Medulla oblongata (tissue), 1 donor: ENCODE data around the gene OR2M3.
"Not testable (repeated sequence)": the region's sequence is repeated elsewhere in the genome, so short reads cannot be mapped to it uniquely, and the experiment has no call there.

Experiments used
- DNase-seq: peaks from one replicate; pipeline ENCODE4 v3.0.0-alpha.2; 2015; ENCODE audit errors: extremely low spot score

Gene OR2M3, protein sequence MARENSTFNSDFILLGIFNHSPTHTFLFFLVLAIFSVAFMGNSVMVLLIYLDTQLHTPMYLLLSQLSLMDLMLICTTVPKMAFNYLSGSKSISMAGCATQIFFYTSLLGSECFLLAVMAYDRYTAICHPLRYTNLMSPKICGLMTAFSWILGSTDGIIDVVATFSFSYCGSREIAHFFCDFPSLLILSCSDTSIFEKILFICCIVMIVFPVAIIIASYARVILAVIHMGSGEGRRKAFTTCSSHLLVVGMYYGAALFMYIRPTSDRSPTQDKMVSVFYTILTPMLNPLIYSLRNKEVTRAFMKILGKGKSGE

DNA sequence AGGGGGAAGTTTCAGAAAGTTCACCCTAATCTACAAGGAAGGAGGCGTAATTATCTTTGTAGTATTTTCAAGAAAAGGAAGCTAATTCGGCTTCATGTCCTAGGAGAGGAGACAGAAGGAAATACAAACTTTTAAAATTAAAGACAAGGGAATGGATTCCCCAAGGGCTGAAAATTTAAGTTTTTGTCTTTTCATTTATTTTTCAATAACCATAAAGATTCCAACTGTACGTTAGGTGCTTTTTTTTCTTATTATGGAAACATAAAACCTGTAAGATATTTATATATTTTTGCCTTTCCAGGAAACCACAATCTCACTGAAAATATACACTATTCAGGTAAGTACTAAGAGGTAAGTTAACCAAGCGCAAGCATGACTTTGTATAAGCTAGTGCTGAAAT is at the start of gene OR2M3:
Gene OR2M3 (plus strand): TSS at position 301 of the 400 bp plus-strand sequence. CDS start 5,803 bp downstream, outside the sequence.
- DNase-seq, result no peak

DNA sequence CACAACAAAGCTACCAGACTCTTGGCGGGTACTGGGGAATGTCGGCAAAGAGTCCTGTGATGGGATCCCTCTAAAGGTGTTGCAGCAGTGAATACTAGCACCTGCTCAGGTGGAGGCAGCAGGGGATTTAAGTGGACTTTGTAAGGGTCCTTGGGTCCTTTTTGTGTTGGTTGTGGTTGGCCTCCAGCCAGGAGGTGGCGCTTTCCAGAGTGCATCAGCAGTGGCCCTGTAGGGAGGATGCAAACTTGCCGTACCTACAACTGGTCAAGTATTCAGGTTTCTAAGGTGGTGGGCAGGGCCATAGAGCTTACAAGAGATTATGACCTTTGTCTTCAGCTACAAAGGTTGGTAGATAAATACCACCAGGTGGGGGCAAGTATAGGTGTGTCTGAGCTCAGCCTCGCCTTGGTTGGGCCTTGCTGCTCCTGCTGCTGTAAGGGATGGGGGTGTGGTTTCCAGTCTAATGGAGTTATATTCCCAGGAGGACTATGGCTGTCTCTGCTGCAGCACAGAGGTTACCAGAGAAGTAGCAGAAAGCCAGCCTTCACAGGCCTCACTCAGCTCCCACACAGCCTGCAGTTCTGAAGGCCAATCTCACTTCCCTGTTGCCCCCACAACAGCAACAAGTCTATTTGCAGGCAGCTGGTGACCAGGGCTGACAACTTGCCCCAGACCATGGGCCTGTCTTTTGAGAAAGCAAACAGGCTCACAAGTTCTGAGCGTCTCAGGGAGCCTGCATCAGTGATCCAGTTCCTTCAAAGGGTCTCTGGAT is 44.8 kb upstream of the OR2M3 start:
- no peak for DNase-seq

DNA sequence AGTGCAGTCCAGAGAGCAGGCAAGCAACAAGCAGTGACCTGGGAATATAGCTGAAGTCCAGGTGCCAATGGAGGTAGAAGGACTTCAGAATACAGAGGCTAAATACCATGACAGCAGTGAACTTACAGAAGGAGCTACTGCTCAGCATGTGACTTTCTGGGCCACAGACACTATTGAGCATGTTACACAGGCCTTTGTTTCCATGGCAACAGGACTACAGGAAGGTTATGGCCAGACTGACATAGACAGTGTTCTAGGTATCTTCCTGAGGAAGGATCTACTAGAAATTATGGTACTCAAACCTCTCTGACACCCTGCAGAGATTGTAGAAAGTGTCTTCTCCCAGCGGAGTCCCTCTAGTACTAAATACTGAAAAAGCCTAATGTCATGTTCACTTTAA is 41.1 kb upstream of the OR2M3 start:
- DNase-seq, result no peak

DNA sequence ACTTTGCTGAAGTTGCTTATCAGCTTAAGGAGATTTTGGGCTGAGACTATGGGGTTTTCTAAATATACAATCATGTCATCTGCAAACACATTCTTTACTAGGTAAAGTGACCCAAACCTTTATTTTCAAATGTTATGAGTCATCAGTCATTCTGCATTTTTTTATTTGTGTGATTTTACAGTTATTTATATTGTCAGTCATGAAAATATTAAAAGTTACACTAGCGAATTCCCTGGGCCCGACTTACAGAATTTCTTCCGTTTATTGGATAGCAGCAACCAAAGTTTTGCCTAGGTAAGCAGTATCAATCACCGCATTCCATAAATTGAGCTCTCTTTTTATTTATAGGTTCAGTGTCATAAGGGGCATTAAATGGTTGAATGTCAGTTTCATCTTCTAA is 38.3 kb upstream of the OR2M3 start:
- no peak for DNase-seq

DNA sequence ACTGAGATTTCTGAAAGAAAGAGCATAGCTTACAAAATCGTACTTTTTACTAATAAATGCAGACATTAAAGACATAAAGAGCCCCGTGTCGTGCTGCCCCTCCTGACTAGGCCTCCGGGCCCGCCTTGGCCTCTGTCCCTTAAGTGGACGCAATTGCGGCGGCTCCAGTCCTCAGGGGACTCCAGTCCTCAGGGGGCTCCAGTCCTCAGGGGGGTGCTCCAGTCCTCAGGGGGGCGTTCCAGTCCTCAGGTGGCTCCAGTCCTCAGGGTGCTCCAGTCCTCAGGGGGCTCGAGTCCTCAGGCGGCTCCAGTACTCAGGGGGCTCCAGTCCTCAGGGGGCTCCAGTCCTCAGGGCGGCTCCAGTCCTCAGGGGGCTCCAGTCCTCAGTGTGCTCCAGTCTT is 33.0 kb upstream of the OR2M3 start:
- DNase-seq, result no peak

DNA sequence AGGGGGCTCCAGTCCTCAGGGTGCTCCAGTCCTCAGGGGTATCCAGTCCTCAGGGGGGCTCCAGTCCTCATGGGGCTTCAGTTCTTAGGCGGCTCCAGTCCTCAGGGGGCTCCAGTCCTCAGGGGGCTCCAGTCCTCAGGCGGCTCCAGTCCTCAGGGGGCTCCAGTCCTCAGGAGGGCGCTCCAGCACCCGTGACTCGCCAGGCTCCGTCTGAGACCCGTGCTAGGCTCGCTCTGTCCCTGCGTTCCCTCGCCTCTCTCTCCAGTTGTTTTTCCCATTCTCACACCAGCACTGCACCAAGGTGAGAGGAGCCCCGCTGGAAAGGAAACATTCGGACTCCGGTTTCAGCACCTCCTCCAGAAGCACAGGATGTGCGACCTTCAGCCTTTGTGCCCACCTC is 31.9 kb upstream of the OR2M3 start:
- no peak for DNase-seq

DNA sequence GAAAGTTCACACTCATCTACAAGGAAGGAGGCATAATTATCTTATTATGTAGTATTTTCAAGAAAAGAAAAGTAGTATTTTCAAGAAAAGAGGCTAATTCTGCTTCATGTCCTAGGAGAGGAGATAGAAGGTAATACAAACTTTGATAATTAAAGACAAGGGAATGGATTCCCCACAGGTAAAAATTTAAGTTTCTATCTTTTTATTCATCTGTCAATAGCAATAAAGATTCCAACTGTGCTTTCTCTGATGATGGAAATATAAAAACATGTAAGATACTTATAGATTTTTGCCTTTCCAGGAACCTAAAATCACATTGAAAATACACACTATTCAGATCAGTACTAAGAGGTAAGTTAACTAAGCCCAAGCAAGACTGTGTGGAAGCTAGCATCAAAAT is 22.5 kb upstream of the OR2M3 start, which contains the start of gene OR2M2:
Gene OR2M2 (plus strand): TSS at position 301 of the 400 bp plus-strand sequence. CDS start 5,165 bp downstream, outside the sequence.
- DNase-seq, result no peak

DNA sequence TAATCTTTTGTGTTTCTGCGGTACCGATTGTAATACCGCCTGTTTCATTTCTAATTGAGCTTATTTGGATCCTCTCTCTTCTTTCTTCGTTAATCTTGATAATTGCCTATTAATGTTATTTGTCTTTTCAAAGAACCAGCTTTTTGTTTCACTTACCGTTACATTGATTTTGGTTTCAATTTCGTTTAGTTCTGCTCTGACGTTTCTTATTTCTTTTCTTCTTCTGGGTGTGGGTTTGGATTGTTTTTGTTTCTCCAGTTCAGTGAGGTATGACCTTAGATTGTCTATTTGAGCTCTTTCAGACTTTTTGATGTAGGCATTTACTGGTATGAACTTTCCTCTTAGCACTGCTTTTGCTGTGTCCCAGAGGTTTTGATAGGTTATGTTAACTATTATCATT is 13.1 kb upstream of the OR2M3 start:
- DNase-seq, result no peak

DNA sequence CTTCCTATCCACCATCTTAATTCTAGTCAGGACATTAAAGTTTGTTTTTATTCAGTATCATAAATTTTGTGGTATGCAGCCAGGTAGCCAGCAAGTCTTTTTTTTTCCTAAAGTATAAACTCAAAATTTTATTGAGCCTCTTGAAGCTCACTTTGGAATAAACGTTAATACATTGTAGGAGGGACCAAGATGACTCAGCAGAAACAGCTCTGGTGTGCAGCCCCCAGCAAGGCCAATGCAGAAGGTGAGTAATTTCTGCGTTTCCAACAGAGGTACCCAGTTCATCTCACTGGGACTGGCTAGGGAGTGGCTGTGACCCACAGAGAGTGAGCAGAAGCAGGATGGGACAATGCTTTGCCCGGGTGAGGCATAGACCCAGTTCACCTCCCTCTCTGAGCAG is 9.7 kb upstream of the OR2M3 start:
- no peak for DNase-seq

DNA sequence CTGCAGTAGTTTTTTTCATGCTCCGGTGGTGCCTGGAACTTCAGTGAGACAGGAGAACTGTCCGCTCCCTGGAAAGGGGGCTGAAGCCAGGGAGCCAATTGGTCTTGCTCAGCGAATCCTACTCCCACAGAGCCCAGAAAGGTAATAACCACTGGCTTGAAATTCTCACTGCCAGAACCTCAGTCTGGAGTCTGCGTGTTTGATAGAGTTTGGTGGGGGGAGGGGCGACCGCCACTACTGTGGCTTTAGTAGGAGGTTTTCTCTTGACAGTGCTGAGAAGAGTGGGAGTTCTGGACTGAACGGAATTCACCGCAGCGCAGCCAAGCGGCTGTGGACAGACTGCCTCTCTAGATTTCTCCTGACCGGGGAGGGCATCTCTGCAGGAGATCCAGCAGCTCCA is 8.0 kb upstream of the OR2M3 start:
- no peak for DNase-seq

DNA sequence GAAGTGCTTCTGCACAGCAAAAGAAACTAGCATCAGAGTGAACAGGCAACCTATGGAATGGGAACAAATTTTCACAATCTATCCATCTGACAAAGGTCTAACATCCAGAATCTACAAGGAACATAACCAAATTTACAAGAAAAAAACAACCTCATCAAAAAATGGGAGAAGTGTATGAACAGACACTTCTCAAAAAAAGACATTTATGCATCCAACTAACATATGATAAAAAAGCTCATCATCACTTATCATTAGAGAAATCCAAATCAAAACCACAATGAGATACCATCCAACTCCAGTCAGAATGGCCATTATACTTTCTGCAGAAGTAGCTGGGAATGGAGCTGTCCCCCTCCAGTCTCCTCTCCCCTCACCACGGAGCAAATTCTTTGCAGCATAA is 2.9 kb upstream of the OR2M3 start:
- DNase-seq, result no peak

DNA sequence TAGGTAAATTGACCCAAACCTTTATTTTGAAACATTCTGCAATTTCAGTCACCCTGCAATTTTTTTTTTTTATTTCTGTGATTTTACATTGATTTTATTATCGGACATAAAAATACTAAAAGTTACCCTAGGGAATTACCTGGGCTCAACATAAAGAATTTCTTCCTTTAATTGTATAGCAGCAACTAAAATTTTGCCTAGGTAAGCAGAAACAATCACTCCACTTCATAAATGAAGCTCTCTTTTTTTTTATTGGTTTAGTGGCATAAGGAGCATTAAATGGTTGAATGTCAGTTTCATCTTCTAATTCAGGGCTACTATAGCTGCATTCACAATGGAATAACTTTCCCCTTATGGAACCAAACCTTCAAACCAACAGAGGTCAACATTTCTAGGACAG is 18.8 kb downstream of the OR2M3 start:
- DNase-seq, result no peak

DNA sequence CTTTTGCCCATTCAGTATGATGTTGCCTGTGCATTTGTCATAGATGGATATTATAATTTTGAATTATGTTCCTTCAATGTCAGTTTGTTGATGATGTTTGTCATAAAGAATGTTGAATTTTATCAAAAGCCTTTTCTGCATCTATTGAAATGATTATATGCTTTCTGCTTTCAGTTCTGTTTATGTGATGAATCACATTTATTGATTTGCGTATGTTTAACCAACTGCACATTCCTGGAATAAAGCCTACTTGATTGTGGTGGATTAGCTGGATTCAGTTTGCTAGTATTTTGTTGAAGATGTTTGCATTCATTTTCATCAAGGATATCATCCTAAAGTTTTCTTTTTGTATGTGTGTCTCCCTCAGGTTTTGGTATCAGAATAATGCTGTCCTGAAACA is 28.5 kb downstream of the OR2M3 start:
- no peak for DNase-seq

DNA sequence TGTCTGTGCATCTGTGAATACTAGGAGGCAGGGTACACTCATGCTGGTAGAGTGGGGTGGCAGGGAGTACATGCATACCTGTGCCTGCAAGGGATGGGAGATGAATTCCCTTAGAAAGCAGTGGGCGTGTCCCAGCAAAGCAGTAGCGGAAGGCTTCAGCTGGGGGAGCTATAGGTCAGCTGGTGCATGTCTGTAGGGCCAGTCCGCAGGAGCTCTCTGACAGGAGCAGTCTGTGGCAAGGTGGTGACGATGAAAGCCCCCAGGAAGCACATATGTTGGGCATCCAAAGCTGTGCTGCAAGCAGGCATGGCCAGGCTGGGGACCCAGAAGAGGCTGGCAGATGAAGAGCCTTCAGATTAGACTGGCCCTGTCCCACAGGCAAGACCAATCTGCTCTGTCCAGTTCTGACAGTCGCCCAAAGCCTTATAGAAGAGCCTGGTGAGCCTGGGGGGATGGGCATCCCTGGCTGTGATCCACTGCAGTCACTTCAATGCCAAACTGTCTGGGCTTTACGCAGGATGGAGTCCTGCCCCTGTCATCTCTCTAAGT is 32.4 kb downstream of the OR2M3 start:
- DNase-seq, result no peak

DNA sequence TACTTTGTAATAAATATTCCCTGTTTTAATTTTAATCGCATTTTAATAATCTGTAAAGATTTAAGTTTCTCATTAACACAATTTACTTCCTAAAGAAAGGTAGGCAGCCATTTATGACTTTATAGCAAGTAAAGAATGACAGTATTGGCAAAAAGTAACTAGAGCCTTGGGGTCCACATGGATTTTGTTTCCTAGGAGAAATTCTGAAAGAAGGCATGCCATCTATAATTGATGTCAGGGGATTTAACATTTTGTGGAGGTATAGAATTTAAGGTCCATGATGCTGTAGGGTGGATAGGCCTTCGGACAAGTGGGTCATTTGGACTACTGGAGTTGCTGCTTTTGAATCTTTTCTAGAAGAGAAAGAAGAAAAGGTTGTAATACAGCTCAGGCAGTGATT is 34.1 kb downstream of the OR2M3 start, which contains the start of gene OR2M4:
Gene OR2M4 (plus strand): TSS at position 301 of the 400 bp plus-strand sequence. CDS start 7,512 bp downstream, outside the sequence.
- no peak for DNase-seq

DNA sequence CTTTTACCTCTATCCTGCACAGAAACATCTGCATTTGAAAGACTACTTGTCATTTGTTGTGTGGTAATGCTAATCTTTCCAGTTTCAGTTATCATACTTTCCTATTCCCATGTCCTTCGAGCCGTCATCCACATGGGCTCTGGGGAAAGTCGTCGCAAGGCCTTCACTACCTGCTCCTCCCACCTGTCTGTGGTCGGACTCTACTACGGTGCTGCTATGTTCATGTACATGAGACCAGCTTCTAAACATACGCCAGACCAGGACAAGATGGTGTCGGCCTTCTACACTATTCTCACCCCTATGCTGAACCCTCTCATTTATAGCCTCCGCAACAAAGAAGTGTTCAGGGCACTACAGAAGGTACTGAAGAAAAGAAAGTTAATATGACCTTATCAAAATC is 42.4 kb downstream of the OR2M3 start:
- DNase-seq, result no peak

DNA sequence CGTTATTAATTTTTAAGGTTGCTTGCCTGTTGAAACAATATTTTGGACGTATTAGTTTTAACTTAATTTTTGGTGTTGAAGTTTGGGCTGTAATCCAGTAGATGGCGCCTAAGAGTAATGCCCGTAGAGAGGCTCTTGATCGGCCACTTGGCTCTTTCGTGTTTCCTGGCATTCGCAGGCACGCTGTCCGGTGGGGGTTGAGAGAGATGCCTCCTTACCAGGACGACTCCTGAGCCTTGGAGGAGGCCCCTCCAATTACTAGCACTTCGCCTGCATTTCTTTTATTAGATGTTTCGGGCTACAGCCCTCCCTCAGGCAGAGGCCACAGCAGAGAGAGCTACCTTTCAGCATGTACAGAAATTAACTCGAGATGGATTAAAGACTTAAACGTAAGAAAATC is 46.1 kb downstream of the OR2M3 start:
- DNase-seq, result peak; percentile 66

DNA sequence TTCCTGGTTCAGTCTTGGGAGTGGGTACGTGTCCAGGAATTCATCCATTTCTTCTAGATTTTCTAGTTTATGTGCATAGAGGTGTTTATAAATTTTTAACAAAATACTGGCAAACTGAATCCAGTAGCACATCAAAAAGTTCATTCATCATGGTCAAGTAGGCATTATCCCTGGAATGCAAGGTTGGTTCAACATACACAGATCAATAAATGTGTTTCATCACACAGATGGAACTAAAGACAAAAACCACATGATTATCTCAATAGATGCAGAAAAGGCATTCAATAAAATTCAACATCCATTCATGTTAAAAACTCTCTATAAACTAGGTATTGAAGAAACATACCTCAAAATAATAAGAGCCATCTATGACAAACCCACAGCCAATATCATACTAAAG is 62.2 kb downstream of the OR2M3 start:
- DNase-seq, result not testable (repeated sequence)
